HepG2 (cell line): ENCODE data around the gene RBM23. TPM values are rescaled to one million over a fixed set of nuclear protein-coding genes. Genes with fewer than 3 reads are reported as not detected.

Experiments
- EED ChIP-seq: sonication (generic); formaldehyde crosslinking; IDR thresholded peaks from 2 replicates; pipeline ENCODE4 v1.5.0; 2020; ENCODE audit warnings: mild to moderate bottlenecking, missing genetic modification reagents
- ETV6 ChIP-seq: sonication (generic); formaldehyde crosslinking; conservative IDR thresholded peaks from 2 replicates; pipeline ENCODE4 v1.4.0; 2020; ENCODE audit warnings: missing genetic modification reagents
- FOXA3 ChIP-seq: IDR thresholded peaks from 2 replicates; pipeline ENCODE4 v1.6.1; 2016; ENCODE audit warnings: missing genetic modification reagents, missing compliant biosample characterization
- FOXC1 ChIP-seq: sonication (generic); formaldehyde crosslinking; IDR thresholded peaks from 2 replicates; pipeline ENCODE4 v1.8.0; 2022; ENCODE audit warnings: mild to moderate bottlenecking, missing genetic modification reagents, borderline replicate concordance
- GLI4 ChIP-seq: sonication (generic); formaldehyde crosslinking; IDR thresholded peaks from 2 replicates; pipeline ENCODE4 v1.5.1; 2020; ENCODE audit warnings: missing genetic modification reagents, mild to moderate bottlenecking, moderate library complexity, borderline replicate concordance
- GPBP1L1 ChIP-seq: sonication (generic); formaldehyde crosslinking; IDR thresholded peaks from 2 replicates; pipeline ENCODE4 v1.5.0; 2020; ENCODE audit warnings: mild to moderate bottlenecking, missing genetic modification reagents
- HMG20A ChIP-seq: IDR thresholded peaks from 2 replicates; pipeline ENCODE4 v1.6.1; 2016; ENCODE audit warnings: borderline replicate concordance
- KAT2B ChIP-seq: fragments of 150-350 bp; IDR thresholded peaks from 2 replicates; pipeline ENCODE4 v1.6.1; 2014; ENCODE audit warnings: low read depth, low read length, borderline replicate concordance
- MAFG ChIP-seq: sonication (generic); formaldehyde crosslinking; IDR thresholded peaks from 2 replicates; pipeline ENCODE4 v1.5.1; 2020; ENCODE audit warnings: mild to moderate bottlenecking, missing genetic modification reagents
- PHF8 ChIP-seq: sonication (generic); formaldehyde crosslinking; IDR thresholded peaks from 2 replicates; pipeline ENCODE4 v1.5.0; 2020; ENCODE audit warnings: missing genetic modification reagents
- TEF ChIP-seq: sonication (generic); formaldehyde crosslinking; IDR thresholded peaks from 2 replicates; pipeline ENCODE4 v1.5.0; 2020; ENCODE audit warnings: missing genetic modification reagents
- ZBTB26 ChIP-seq: IDR thresholded peaks from 2 replicates; pipeline ENCODE4 v1.6.1; 2016; ENCODE audit warnings: missing compliant biosample characterization, missing genetic modification reagents, borderline replicate concordance
- ZMYM2 ChIP-seq: sonication (generic); formaldehyde crosslinking; IDR thresholded peaks from 2 replicates; pipeline ENCODE4 v1.8.0; 2022; ENCODE audit warnings: mild to moderate bottlenecking, missing genetic modification reagents
- ZNF282 ChIP-seq: fragments of 450-650 bp; IDR thresholded peaks from 2 replicates; pipeline ENCODE4 v1.6.1; 2018; ENCODE audit not compliant: partially characterized antibody
- ZNF34 ChIP-seq: sonication (generic); formaldehyde crosslinking; IDR thresholded peaks from 2 replicates; pipeline ENCODE4 v1.4.0; 2020; ENCODE audit warnings: mild to moderate bottlenecking, missing genetic modification reagents, borderline replicate concordance
- ZNF512 ChIP-seq: sonication (generic); formaldehyde crosslinking; IDR thresholded peaks from 2 replicates; pipeline ENCODE4 v1.4.0; 2020; ENCODE audit warnings: mild to moderate bottlenecking, missing genetic modification reagents
- ZNF761 ChIP-seq: sonication (generic); formaldehyde crosslinking; conservative IDR thresholded peaks from 2 replicates; pipeline ENCODE4 v1.4.0; 2020; ENCODE audit warnings: mild to moderate bottlenecking, missing genetic modification reagents
- ZNF784 ChIP-seq: sonication (generic); formaldehyde crosslinking; IDR thresholded peaks from 2 replicates; pipeline ENCODE4 v1.5.1; 2020; ENCODE audit warnings: missing genetic modification reagents, mild to moderate bottlenecking, borderline replicate concordance
- ZNF800 ChIP-seq: sonication (generic); formaldehyde crosslinking; IDR thresholded peaks from 2 replicates; pipeline ENCODE4 v1.4.0; 2020; ENCODE audit warnings: missing genetic modification reagents
- polyA plus RNA-seq, 8 experiments: library from polyadenylated mRNA; depleted of rRNA in 3 of 8; stranded (reverse) in 7 of 8; unstranded in 1 of 8; fragments of >200 nt; fragmentation: Illumina TruSeq in 4 of 8; extraction: Trizol in 4 of 8; gene quantifications; 2 replicates each; pipeline versions ENCODE4 v1.2.1 to v1.2.3, GENCODE V29; 2011 to 2016; ENCODE audit warnings: low read depth in 4 of 8, missing spikeins in 1 of 8, mixed read lengths in 1 of 8; ENCODE audit not compliant: insufficient read depth in 1 of 8
- total RNA-seq, 5 experiments: library from RNA; depleted of rRNA; stranded (reverse); fragments of >200 nt; fragmentation: Illumina TruSeq; extraction: Trizol; gene quantifications; 2 replicates each; pipeline ENCODE4 v1.2.3, GENCODE V29; 2016; ENCODE audit warnings: low read depth in 1 of 5

Gene RBM23
- total and polyA plus RNA-seq, 2 of the 13 experiments (the other 11 are each of a cell fraction or from before 2014, with no cell fraction given) = 1.5 to 2.1 TPM

- TF ChIP-seq ZBTB26 (CRISPR knock-in tag) (0 out of 2 replicates have a peak, but pooled peaks have one; percentile 54), ZNF761 (peak; percentile 51; the same call in 1 of the 2 replicates), ETV6 (no peak), FOXA3 (CRISPR knock-in tag) (no peak), GLI4 (CRISPR knock-in tag) (peak; percentile 30; the same call in 1 of the 2 replicates), ZNF282 (no peak), MAFG (CRISPR knock-in tag) (no peak), HMG20A (CRISPR knock-in tag) (no peak), ZNF784 (CRISPR knock-in tag) (peak; percentile 51; the same call in 1 of the 2 replicates), GPBP1L1 (no peak), ZNF800 (CRISPR knock-in tag) (no peak), KAT2B (no peak), ZNF34 (CRISPR knock-in tag) (no peak), TEF (CRISPR knock-in tag) (no peak), EED (CRISPR knock-in tag) (no peak), PHF8 (CRISPR knock-in tag) (no peak), ZMYM2 (no peak), ZNF512 (CRISPR knock-in tag) (no peak), FOXC1 (CRISPR knock-in tag) (no peak; the same call in 1 of the 2 replicates)
These were observed 46.7 kb downstream of the RBM23 start (continued) for GRCh38 chr14:22872033-22872832.
